Peyer's patch (tissue), 4 donors: ENCODE data around the gene DOK4. TPM values are rescaled to one million over a fixed set of nuclear protein-coding genes. Genes with fewer than 3 reads are reported as not detected.
"Not testable (repeated sequence)": the region's sequence is repeated elsewhere in the genome, so short reads cannot be mapped to it uniquely, and the experiment has no call there.

Source experiments
- DNase-seq, 3 donors: peaks; one replicate each; pipeline ENCODE4 v3.0.0-alpha.2; 2017 to 2019
- H3K27ac ChIP-seq, 4 donors: fragments of 200-600 bp; sonication (generic); one replicate each; pipeline ENCODE4 v1.5.1; 2016 to 2019
- H3K27me3 ChIP-seq, 2 donors: fragments of 200-600 bp; sonication (generic); one replicate each; pipeline ENCODE4 v1.5.1; 2019
- H3K36me3 ChIP-seq, 3 donors: fragments of 200-600 bp; sonication (generic); one replicate each; pipeline ENCODE4 v1.5.1; 2016 to 2019
- H3K4me1 ChIP-seq, 4 donors: fragments of 200-600 bp; sonication (generic); one replicate each; pipeline ENCODE4 v1.5.1; 2016 to 2019
- H3K4me3 ChIP-seq, 4 donors: fragments of 200-600 bp; sonication (generic); 1 replicate in 3 of 4; 2 replicates in 1 of 4; pipeline ENCODE4 v1.5.1; 2016 to 2019; ENCODE audit warnings: mild to moderate bottlenecking in 1 of 4
- H3K9me3 ChIP-seq, 4 donors: fragments of 200-600 bp; sonication (generic); one replicate each; pipeline ENCODE4 v1.5.1; 2016 to 2019; ENCODE audit warnings: mild to moderate bottlenecking in 1 of 4
- POLR2A ChIP-seq, 2 donors: fragments of 450-650 bp; IDR thresholded peaks; one replicate each; pipeline ENCODE4 v1.5.1; 2017; ENCODE audit warnings: antibody characterized with exemption in 2 of 2, mild to moderate bottlenecking in 2 of 2, moderate library complexity in 2 of 2
- total RNA-seq, 4 donors: library from RNA; depleted of rRNA; stranded (reverse); fragments of >200 nt; gene quantifications; one replicate each; pipeline ENCODE4 v1.1.0, GENCODE V29; 2016
- TF ChIP-seq, protein P1 (sequence below), 6 experiments: fragments of 450-650 bp in 4 of 6; fragments of 200-600 bp in 2 of 6; sonication (generic) in 1 of 6; IDR thresholded peaks; one replicate each; pipeline ENCODE4 v1.5.1; 2017 to 2019; ENCODE audit warnings: antibody characterized with exemption in 6 of 6, mild to moderate bottlenecking in 3 of 6, moderate library complexity in 1 of 6

The DOK4 gene
- total RNA-seq, 4 donors from 2014 or later: 81.7 to 209 (median 189) TPM

- Histone ChIP-seq H3K27ac (no peak overlapping the region), H3K9me3 (no peaks in the 10 kb centered on the region), H3K4me3 (no peak overlapping the region), H3K36me3 (no peaks in the 10 kb centered on the region), H3K27me3 (no peaks in the 10 kb centered on the region), H3K4me1 (no peaks in the 10 kb centered on the region)
- no peak for DNase-seq
- TF ChIP-seq, protein P1, sequence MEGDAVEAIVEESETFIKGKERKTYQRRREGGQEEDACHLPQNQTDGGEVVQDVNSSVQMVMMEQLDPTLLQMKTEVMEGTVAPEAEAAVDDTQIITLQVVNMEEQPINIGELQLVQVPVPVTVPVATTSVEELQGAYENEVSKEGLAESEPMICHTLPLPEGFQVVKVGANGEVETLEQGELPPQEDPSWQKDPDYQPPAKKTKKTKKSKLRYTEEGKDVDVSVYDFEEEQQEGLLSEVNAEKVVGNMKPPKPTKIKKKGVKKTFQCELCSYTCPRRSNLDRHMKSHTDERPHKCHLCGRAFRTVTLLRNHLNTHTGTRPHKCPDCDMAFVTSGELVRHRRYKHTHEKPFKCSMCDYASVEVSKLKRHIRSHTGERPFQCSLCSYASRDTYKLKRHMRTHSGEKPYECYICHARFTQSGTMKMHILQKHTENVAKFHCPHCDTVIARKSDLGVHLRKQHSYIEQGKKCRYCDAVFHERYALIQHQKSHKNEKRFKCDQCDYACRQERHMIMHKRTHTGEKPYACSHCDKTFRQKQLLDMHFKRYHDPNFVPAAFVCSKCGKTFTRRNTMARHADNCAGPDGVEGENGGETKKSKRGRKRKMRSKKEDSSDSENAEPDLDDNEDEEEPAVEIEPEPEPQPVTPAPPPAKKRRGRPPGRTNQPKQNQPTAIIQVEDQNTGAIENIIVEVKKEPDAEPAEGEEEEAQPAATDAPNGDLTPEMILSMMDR (IDR thresholded peaks at IDR 0.05): no peak
- TF ChIP-seq POLR2A (IDR thresholded peaks at IDR 0.05): no peak
Observed at GRCh38 chr16:57503366-57503765, 17.1 kb upstream of the DOK4 start.

DNA sequence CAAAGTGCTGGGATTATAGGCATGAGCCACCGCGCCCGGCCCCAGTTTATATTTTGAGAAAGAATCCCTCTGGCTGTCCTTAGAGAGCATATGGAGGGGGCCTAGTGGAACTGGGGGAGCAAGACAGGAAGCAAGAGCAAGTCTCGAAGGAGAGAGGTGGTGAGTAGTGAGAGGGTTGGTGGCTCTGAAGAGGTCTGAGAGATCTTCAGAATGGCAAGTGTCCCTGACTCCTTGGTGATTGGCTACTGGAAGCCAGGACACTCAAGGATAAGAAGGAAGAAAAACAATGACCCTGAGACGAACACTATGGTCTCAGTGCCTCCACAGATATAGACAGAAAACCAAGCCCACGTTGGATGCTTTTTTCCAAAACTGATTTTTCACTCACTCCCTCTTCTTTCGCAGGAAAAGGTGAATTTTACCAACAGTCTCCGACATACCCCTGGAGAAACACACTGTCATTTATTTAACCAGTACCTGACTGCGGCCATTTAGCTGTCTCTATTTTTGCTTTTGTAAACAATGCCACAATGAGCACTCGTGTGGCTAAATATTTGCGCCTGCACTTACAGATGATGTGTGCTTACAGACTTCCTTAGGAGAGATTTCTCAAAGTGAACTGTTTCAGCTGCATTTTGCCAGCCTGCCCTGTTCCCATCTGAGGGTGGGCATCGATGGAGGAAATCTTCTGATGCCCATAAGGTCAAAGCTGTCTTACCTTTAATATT, 15.9 kb upstream of the DOK4 start:
- no peak for DNase-seq
- no peaks in the 10 kb centered on the region for H3K36me3 ChIP-seq
- TF ChIP-seq, protein P1 (IDR thresholded peaks at IDR 0.05): no peak
- TF ChIP-seq POLR2A (IDR thresholded peaks at IDR 0.05): no peak

DNA sequence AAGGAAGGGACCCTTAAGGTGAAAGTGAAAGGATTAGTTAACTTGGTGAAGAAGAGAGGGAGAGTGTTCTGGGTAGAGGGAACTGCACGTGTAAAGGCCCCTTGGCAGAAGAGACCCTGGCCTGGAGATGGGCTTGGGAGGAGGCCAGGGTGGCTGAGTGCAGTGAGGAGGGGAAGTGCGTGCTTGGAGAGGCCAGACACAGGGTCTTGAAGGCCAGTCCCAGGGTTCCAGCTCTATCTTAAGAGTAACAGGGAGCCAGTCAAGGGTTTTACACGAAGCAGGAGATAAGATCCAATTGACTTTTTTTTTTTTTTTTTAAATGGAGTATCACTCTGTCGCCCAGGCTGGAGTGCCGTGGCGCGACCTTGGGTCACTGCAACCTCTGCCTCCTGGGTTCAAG, 15.2 kb upstream of the DOK4 start:
- Histone ChIP-seq H3K27ac (no peak overlapping the region), H3K4me3 (no peak overlapping the region), H3K4me1 (no peaks in the 10 kb centered on the region), H3K9me3 (no peaks in the 10 kb centered on the region), H3K27me3 (no peaks in the 10 kb centered on the region), H3K36me3 (no peaks in the 10 kb centered on the region)
- no peak for TF ChIP-seq POLR2A (IDR thresholded peaks at IDR 0.05)
- TF ChIP-seq, protein P1 (IDR thresholded peaks at IDR 0.05): no peak
- no peak for DNase-seq

More for the DNA sequence above, 15.9 kb upstream of the DOK4 start:
- Histone ChIP-seq H3K9me3 (no peaks in the 10 kb centered on the region), H3K27ac (no peak overlapping the region), H3K4me1 (no peaks in the 10 kb centered on the region), H3K27me3 (no peaks in the 10 kb centered on the region), H3K4me3 (no peak overlapping the region)

GRCh38 chr16:57500578-57501111, 14.4 kb upstream of the DOK4 start:
- no peak overlapping the region for H3K4me3 ChIP-seq
- no peak for TF ChIP-seq POLR2A (IDR thresholded peaks at IDR 0.05)
- TF ChIP-seq, protein P1 (IDR thresholded peaks at IDR 0.05): no peak
- DNase-seq: no peak

DNA sequence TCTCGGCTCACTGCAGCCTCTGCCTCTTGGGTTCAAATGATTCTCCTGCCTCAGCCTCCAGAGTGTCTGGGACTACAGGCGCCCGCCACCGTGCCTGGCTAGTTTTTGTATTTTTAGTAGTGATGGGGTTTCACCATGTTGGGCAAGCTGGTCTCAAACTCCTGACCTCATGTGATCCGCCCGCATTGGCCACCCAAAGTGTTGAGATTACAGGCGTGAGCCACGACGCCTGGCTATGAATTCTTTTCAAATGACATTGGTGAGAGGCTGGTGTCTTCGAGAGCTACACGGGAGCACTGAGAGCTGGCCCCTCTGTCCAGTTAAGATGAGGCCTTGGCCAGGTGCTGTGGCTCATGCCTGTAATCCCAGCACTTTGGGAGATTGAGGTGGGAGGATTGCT, 13.6 kb upstream of the DOK4 start:
- H3K4me1 ChIP-seq, H3K9me3 ChIP-seq, H3K4me3 ChIP-seq, H3K36me3 ChIP-seq, DNase-seq, H3K27ac ChIP-seq, H3K27me3 ChIP-seq: not testable (repeated sequence)

More at GRCh38 chr16:57500578-57501111, 14.4 kb upstream of the DOK4 start:
- Histone ChIP-seq H3K27ac (no peak overlapping the region), H3K27me3 (no peaks in the 10 kb centered on the region), H3K4me1 (no peaks in the 10 kb centered on the region), H3K36me3 (no peaks in the 10 kb centered on the region), H3K9me3 (no peaks in the 10 kb centered on the region)

DNA sequence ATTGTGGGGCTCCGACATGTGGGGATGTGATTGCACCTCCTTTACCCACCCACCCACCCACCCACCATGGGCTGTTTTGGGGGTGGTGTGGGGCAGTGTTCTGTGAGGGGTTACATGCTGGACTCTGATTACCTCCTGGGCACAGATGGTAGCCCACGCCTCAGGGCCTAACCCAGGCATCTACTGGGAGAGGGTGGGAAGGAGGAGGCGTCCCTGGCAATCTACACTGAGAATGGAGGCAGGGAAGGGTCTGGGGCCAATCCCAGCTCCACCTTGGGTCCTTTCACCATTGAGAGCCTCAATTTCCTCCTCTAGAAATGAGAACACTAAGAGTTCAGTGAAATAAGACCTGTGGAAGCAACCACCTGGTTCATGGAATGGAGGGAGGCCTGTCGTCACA, 11.7 kb upstream of the DOK4 start:
- peak in 1 of 3 donors; percentile 10 for DNase-seq
- H3K27ac ChIP-seq: no peak overlapping the region
- TF ChIP-seq POLR2A (IDR thresholded peaks at IDR 0.05): no peak
- no peaks in the 10 kb centered on the region for H3K4me1 ChIP-seq
- no peak overlapping the region for H3K4me3 ChIP-seq
- H3K27me3 ChIP-seq: no peaks in the 10 kb centered on the region
- no peaks in the 10 kb centered on the region for H3K9me3 ChIP-seq
- no peaks in the 10 kb centered on the region for H3K36me3 ChIP-seq
